GM18870 (cell line): ENCODE measurements around the gene CNIH3.
"Not testable (repeated sequence)": the region's sequence is repeated elsewhere in the genome, so short reads cannot be mapped to it uniquely, and the experiment has no call there.

Source experiments
- ATAC-seq: cut with Tn5 transposase; IDR thresholded peaks from one replicate; pipeline ENCODE4 v1.9.1; 2021; ENCODE audit warnings: moderate library complexity; ENCODE audit not compliant: unreplicated experiment

Gene CNIH3

GRCh38 chr1:224684979-224685425, 68.9 kb downstream of the CNIH3 start:
- no peak for ATAC-seq

DNA sequence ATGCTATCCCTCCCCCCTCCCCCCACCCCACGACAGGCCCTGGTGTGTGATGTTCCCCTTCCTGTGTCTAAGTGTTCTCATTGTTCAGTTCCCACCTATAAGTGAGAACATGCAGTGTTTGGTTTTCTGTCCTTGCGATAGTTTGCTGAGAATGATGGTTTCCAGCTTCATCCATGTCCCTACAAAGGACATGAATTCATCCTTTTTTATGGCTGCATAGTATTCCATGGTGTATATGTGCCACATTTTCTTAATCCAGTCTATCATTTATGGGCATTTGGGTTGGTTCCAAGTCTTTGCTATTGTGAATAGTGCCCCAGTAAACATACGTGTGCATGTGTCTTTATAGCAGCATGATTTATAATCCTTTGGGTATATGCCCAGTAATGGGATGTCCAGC, 70.0 kb downstream of the CNIH3 start:
- not testable (repeated sequence) for ATAC-seq

DNA sequence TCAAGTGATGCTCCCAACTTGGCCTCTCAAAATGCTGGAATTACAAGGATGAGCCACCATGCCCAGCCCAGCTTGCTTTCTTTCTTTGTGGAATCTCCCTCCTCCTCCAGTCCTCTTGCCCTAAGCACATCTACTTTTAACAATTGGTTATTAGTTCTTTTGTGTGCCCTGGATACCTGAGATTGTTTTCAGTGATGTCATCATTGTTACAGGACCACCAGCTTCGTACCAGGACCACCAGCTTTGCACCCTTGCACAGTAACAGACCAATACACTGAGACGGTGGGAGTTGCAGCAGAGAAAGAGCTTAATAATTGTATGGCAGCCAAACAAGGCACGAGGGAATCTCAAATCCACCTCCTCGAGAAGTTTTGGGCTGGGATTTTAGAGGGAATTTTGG, 71.3 kb downstream of the CNIH3 start:
- no peak for ATAC-seq

- ATAC-seq: no peak
Measured at GRCh38 chr1:224689374-224689773, 73.3 kb downstream of the CNIH3 start.

DNA sequence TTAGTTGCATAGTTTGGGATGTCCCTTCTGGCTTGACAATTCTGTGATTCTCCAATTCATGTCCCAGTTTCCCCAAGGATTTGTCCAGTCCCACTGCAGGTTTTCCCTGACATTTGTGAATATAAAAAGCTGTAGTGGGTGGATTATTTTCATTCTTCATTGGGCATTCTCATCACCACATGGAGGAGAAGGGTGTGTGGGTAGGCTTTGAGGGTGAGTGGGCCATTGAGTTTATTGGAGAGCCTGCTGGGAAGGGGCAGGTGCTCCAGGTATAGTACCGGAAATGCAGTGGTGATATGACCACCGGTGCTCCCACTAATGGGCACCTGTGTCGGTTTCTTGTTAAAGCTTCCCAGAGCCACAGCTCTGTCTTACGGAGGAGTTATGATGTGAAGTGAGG, 74.5 kb downstream of the CNIH3 start:
- ATAC-seq: no peak

DNA sequence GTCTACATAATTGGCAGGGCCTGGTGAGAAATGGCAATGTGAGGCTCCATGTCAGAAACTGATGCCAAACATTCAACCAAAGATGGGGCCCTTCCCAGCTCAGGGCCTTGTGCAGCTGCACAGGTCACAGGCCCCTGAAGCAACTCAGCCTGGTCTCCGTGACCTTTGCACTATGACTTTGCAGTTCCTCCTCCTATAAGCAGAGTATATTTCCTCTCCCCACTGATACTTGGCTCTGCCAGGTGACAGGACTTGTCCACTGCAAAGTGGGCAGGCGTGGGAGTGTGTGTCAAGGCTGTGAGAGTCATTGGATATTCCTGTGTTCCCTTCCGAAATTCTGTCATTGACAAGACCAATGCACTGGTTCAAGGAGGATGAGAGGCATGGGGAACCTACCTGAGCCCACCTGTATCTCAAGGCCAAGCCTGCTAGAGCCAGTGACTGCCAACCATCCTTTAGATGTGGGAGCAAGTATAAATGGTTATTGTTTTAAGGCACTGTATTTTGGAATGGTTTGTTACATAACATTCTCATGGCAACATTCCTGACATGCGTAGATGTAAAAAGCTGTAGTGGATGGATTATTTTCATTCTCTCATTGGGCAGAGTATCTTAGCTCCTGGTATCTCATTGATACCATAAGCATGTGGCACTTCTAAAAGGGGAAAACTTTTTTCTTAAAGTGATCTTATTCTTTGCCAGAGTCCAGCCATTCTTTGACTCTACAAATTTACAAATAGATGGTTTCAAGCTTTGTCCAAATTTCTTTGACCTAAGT, 75.2 kb downstream of the CNIH3 start:
- ATAC-seq: no peak

- no peak for ATAC-seq
Measured at GRCh38 chr1:224694969-224695368, 78.9 kb downstream of the CNIH3 start.

- no peak for ATAC-seq
Measured at GRCh38 chr1:224696021-224696420, 79.9 kb downstream of the CNIH3 start.

GRCh38 chr1:224696891-224697765, 81.0 kb downstream of the CNIH3 start:
- ATAC-seq: no peak

- no peak for ATAC-seq
Measured at GRCh38 chr1:224698015-224698451, 81.9 kb downstream of the CNIH3 start.

GRCh38 chr1:224700918-224701531, 84.9 kb downstream of the CNIH3 start:
- ATAC-seq: no peak

DNA sequence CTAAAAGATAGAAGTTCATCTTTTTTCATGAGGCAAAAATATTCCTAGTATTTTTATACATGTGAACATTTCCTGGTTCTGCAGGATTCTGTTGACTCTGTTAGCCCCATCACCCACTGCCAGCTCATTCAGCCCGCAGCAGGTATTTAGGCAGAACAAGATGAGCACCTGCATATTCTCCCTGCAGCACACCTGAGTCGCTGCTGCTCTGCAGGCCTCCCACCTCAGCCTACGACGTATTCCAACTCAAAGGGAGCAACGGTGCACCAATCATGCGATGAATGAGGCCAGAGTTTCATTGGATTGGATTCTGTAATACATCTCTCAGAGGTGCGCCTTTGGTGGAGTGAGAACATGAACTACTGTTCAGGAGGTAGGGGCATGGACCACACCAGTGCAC, 87.6 kb downstream of the CNIH3 start:
- ATAC-seq: no peak

DNA sequence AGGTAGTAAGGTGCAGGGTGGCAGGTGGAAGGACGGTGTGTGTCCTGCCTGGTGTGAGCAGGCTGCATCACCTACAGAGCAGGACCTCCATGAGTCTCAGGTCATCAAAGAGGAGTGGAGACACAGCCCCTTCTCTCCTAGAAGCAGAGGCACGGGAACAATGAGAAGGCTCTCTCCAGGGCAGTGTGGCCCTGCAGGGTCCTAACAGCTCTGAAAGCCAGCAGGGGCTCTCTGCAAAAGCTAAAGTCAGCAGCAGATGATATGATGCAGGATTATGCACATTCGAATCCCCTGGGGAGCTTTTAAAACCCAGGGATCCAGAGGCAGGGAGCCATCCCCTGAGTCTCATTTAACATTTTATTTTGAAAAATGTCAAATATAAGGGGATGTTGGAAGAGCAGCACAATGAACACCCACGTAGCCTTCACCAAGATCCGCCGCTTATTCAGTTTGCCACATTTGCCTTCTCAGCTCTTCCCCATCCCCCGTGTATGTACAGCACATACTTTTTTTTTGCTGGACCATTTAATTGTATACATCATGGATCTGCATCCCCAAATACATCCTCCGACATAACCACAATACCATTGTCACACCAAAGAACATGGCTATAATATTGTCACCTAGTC, 88.1 kb downstream of the CNIH3 start:
- ATAC-seq: no peak

- no peak for ATAC-seq
Measured at GRCh38 chr1:224705578-224705977, 89.5 kb downstream of the CNIH3 start.

DNA sequence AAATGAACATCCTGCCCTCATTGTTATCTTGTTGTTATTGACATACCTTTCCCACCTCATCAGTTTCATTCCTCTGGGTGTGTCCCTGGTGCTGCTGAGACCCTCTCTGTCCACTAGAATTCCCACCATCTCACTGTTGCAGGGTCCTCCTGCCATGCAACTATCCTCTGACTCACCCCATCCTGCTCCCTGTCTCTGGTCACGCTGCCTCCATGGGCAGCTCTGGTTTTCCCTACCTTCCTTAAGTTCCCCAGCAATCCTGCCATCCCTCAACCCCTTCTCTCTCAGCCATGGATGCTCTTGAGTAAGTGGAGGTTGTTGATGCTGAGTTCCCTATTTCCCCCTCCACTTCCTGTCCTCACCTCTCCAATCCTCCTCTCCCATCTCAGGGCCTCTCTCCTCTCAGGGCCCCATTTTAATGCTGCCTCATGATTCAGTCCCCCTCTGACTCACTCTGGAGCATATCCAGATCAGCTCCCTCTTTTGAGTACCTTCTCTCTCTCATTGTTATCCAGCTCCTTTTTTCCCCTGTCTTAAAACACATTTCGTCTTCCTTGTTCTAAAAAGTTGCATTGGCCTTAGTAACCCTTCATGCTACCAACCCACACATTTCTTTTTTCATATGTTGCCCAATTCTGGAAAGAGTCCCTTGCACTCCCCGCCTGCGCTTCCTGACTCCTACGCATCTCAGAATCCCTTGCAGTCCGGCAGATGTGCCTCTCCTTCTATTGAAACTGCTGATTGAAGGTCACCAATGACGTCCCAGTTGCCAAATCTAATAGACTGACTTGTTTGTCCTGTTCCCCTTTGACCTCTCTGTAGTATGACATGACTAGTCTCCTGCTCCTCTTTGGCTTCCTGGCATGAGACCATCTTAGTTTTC, 92.0 kb downstream of the CNIH3 start:
- ATAC-seq: no peak

DNA sequence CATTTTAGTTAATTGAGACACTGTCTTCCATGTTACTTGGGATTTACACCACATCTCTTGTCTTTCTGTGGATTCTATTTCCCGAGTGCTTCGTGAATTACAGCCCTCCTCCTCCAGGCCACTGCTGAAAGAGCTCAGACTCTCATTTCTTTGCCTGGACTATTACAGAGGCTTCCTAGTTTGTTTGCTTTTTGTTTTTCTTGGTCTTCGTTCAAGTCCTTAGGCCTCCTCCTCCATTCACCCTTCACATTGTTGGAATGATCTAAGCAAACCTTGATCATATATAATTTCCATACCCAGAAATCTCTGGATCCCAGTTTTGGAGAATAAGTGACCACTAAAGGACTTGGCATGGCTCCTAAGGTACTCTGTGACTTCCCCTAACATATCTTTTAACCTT, 94.1 kb downstream of the CNIH3 start:
- ATAC-seq: no peak

- ATAC-seq: not testable (repeated sequence)
Measured at GRCh38 chr1:224711231-224711756, 95.2 kb downstream of the CNIH3 start.

- no peak for ATAC-seq
Measured at GRCh38 chr1:224711876-224712275, 95.8 kb downstream of the CNIH3 start.

DNA sequence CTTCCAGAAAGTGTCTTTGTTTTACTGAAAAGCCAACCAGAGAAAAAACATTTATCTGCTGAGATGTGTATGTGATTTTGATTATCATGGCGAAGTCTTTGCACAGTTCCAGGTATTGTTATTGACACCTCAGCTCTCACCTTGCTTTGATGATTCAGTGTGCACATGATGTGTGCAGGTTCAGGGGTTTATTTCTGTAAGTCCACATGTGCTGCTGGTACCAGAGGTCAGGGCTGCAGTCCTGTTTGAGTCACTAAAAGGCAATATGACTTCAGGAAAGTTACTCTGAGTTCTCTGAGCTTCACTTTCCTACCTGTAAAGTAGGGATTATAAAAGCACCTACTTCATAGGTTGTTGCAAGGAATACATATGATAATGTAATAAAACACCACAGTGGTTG, 97.1 kb downstream of the CNIH3 start:
- ATAC-seq: no peak

DNA sequence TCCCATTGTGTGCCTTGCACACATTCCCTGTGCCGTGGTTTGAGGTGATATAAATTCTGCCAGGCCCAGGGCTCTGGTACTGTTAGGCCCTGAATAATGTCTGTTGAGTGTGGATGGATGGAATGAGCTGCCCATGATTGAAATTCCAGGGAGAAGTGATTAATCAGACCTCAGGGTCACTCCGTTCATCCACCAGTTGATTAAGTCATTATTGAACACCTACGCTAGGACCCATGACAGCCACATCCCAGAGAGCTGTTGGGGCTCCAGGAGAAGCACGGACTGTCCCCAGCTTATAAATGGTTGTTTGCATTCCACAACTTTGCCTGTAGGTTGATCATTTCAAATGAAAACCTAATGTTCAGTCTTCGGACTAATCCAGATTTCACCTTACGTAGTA, 98.4 kb downstream of the CNIH3 start:
- ATAC-seq: no peak
